Colonic mucosa (tissue), 4 donors: Measurements from ENCODE around the gene TIRAP. TPM values are rescaled to one million over a fixed set of nuclear protein-coding genes. Genes with fewer than 3 reads are reported as not detected.

Experiments used
- DNase-seq: peaks from one replicate; pipeline ENCODE4 v3.0.0-alpha.2; 2020
- H3K27ac ChIP-seq: fragments of 200-600 bp; one replicate; pipeline ENCODE4 v1.8.0; 2021
- H3K27me3 ChIP-seq: fragments of 200-600 bp; one replicate; pipeline ENCODE4 v1.8.0; 2021
- H3K36me3 ChIP-seq: fragments of 200-600 bp; one replicate; pipeline ENCODE4 v1.8.0; 2021
- H3K4me1 ChIP-seq: fragments of 200-600 bp; one replicate; pipeline ENCODE4 v1.8.0; 2021; ENCODE audit warnings: mild to moderate bottlenecking
- H3K4me3 ChIP-seq: fragments of 200-600 bp; one replicate; pipeline ENCODE4 v1.8.0; 2021
- H3K9ac ChIP-seq, 2 donors: one replicate each; pipeline ENCODE4 v1.7.0; 2013; ENCODE audit warnings: control low read depth in 2 of 2, low read depth in 2 of 2, low read length in 2 of 2
- H3K9me3 ChIP-seq: fragments of 200-600 bp; one replicate; pipeline ENCODE4 v1.8.0; 2021
- CTCF ChIP-seq: fragments of 200-600 bp; IDR thresholded peaks from one replicate; pipeline ENCODE4 v1.8.0; 2022; ENCODE audit warnings: antibody characterized with exemption, mild to moderate bottlenecking
- intact Hi-C: fragments of 100-400 bp; cut with DNase I; formaldehyde crosslinking; loops from one replicate; pipeline ENCODE4 v1.14.1; 2022
- total RNA-seq, 2 donors: library from RNA; stranded (reverse); fragmentation: NEBNext Ultra II Directional in 1 of 2; extraction: Animal tissue kit (Norgen Biotek cat#: 25700) in 1 of 2; gene quantifications; one replicate each; pipeline ENCODE4 v1.2.1, GENCODE V29; 2021
- donor health status: healthy.
- donor health status: DM: no; HTN: no; CAD: no.
- donor health status: DM: no; HTN: no; CAD: no.

Gene TIRAP
- total RNA-seq, 2 donors from 2014 or later: 16.4 to 17.8 TPM

DNA sequence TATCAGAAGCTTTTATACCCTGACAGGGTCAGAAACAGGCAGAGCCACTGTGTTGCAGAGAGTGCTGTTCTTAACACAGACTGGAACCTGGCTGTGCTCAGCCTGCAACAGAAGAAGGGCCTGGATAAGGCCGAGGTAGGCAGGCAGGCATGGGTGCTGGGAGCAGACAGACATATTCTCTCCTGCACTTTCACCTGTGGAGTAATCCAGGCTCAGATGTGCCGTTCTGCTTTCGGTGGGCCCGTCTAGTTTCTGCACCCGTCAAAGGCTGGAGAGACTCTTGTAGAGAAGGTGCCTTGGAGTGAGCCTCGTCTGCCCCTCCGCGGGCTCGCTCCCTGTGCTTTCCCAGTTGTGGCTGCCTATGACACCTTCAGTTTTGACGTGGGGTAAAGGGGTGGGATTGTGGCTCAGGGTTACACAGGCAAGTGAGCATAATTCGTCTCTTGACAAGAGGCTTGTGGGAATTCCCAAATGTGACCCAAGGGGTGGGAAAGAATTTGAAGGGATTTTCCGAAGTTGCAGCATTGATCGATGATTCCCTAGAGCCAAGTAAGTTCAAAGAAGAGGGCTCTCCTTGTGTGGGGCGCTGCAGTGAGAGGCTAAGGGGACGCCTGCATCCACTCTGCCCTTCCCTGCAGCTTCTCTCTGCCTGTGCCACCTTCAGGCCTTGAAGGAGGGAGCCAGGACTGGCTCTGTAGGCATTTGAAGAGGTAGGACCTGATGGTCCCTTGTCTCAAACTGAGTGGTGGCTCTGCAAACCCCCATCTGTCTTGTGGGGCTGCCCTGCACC lies 56.4 kb downstream of the TIRAP start:
- Histone ChIP-seq H3K9ac (no peak overlapping the region), H3K4me1 (no peaks in the 10 kb centered on the region), H3K4me3 (no peak overlapping the region), H3K9me3 (no peaks in the 10 kb centered on the region), H3K27me3 (no peaks in the 10 kb centered on the region), H3K36me3 (no peaks in the 10 kb centered on the region), H3K27ac (no peak overlapping the region)
- no peak for DNase-seq
- intact Hi-C loops: no loop called here
- TF ChIP-seq CTCF: no peak

GRCh38 chr11:126339863-126340434 lies 57.1 kb downstream of the TIRAP start:
- Histone ChIP-seq H3K36me3 (no peaks in the 10 kb centered on the region), H3K4me3 (no peak overlapping the region), H3K9me3 (no peaks in the 10 kb centered on the region), H3K4me1 (no peaks in the 10 kb centered on the region), H3K27me3 (no peaks in the 10 kb centered on the region), H3K27ac (no peak overlapping the region), H3K9ac (no peak overlapping the region)
- DNase-seq: no peak
- no peak for TF ChIP-seq CTCF
- intact Hi-C loops: no loop called here

GRCh38 chr11:126340960-126341606 lies 58.2 kb downstream of the TIRAP start:
- Histone ChIP-seq H3K36me3 (no peaks in the 10 kb centered on the region), H3K27me3 (no peaks in the 10 kb centered on the region), H3K4me1 (no peaks in the 10 kb centered on the region), H3K9ac (no peak overlapping the region), H3K9me3 (no peaks in the 10 kb centered on the region), H3K27ac (no peak overlapping the region), H3K4me3 (no peak overlapping the region)
- no peak for DNase-seq
- intact Hi-C loops: no loop called here
- TF ChIP-seq CTCF: no peak

- no peaks in the 10 kb centered on the region for H3K4me1 ChIP-seq
- H3K27ac ChIP-seq: no peak overlapping the region
- intact Hi-C loops: no loop called here
- H3K36me3 ChIP-seq: no peaks in the 10 kb centered on the region
- no peaks in the 10 kb centered on the region for H3K9me3 ChIP-seq
- DNase-seq: no peak
- no peak overlapping the region for H3K4me3 ChIP-seq
- H3K27me3 ChIP-seq: no peaks in the 10 kb centered on the region
- H3K9ac ChIP-seq: no peak overlapping the region
- no peak for TF ChIP-seq CTCF
Measured at GRCh38 chr11:126341760-126342161, 58.9 kb downstream of the TIRAP start.

GRCh38 chr11:126343051-126343450 lies 60.2 kb downstream of the TIRAP start:
- H3K9me3 ChIP-seq: no peaks in the 10 kb centered on the region
- no peak overlapping the region for H3K4me3 ChIP-seq
- intact Hi-C loops: no loop called here
- H3K4me1 ChIP-seq: no peaks in the 10 kb centered on the region
- DNase-seq: no peak
- no peaks in the 10 kb centered on the region for H3K36me3 ChIP-seq
- no peak overlapping the region for H3K9ac ChIP-seq
- no peaks in the 10 kb centered on the region for H3K27me3 ChIP-seq
- H3K27ac ChIP-seq: no peak overlapping the region
- no peak for TF ChIP-seq CTCF

Other genes with a start within 250 kb of the TIRAP start
- 10 to 100 TPM in 1 of 2 donors, 1 to 10 TPM in 1; 2.3 to 10.5 TPM for gene CDON, start 220.2 kb upstream of the TIRAP start, total RNA-seq
- 10 to 100 TPM; 14.4 to 25.1 TPM for gene RPUSD4, start 71.4 kb upstream of the TIRAP start, total RNA-seq
- 10 to 100 TPM; 57.9 to 58.3 TPM for gene FAM118B, start 71.3 kb upstream of the TIRAP start, total RNA-seq
- 100 to 1,000 TPM in 1 of 2 donors, 10 to 100 TPM in 1; 75.8 to 102 TPM for gene SRPRA, start 14.2 kb upstream of the TIRAP start, total RNA-seq
- gene FOXRED1, start 13.9 kb upstream of the TIRAP start, total RNA-seq: 10 to 100 TPM; 19.9 to 63.4 TPM
- gene DCPS, start 21.0 kb downstream of the TIRAP start, total RNA-seq: 10 to 100 TPM; 17.2 to 31.1 TPM
- 100 to 1,000 TPM; 123 to 304 TPM for gene ST3GAL4, start 72.6 kb downstream of the TIRAP start, total RNA-seq